HG03460 (cell line): Measurements from ENCODE around the gene PIK3C2G.

Source experiments
- ATAC-seq: cut with Tn5 transposase; IDR thresholded peaks from one replicate; pipeline ENCODE4 v1.9.1; 2021; ENCODE audit not compliant: unreplicated experiment

PIK3C2G gene

GRCh38 chr12:18552829-18553228 is 291.5 kb downstream of the PIK3C2G start:
- ATAC-seq = no peak

- ATAC-seq = no peak
Observed at GRCh38 chr12:18556161-18556560, 294.8 kb downstream of the PIK3C2G start.

GRCh38 chr12:18559242-18559641 is 297.9 kb downstream of the PIK3C2G start:
- ATAC-seq = no peak

DNA sequence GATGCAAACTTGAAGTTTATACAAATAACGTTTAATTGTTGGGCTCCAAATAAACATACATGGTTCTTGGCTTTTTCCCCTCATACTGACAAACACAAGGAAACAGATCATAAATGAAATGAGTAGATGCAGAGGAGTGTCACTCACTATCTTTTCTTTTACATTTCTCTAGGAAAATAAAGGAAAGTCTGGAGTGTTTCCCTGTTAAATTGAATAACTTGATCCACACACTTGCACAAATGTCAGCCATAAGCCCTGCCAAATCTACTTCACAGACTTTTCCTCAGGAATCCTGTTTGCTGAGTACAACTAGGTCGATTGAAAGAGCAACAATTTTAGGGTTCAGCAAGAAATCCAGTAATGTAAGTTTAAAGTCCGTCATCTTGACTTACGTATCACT is 301.2 kb downstream of the PIK3C2G start:
- ATAC-seq = no peak

- ATAC-seq = no peak
Observed at GRCh38 chr12:18564306-18564705, 303.0 kb downstream of the PIK3C2G start.

GRCh38 chr12:18567787-18568186 is 306.5 kb downstream of the PIK3C2G start:
- no peak for ATAC-seq

- no peak for ATAC-seq
Observed at GRCh38 chr12:18570543-18570942, 309.2 kb downstream of the PIK3C2G start.

GRCh38 chr12:18576104-18576626 is 314.8 kb downstream of the PIK3C2G start:
- no peak for ATAC-seq

DNA sequence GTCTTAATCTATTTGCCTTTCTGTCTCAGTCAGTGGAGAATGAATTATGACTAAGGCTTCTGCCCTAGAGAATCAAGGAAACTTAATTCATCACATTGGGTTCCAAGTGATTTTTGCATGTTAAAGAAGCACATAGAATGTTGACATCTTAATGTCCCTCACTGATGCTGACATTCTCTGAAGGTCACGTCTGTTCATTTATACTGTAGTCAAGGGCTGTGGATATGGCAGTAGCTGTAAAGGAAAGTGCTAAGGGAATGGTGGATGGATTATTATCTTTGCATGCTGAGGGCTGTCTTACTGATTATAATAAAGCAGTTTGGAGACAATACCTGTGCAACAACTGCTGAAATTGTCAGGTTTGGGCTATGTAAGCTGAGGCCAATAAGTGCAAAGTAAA is 315.3 kb downstream of the PIK3C2G start:
- ATAC-seq = no peak

GRCh38 chr12:18578191-18578590 is 316.9 kb downstream of the PIK3C2G start:
- no peak for ATAC-seq

DNA sequence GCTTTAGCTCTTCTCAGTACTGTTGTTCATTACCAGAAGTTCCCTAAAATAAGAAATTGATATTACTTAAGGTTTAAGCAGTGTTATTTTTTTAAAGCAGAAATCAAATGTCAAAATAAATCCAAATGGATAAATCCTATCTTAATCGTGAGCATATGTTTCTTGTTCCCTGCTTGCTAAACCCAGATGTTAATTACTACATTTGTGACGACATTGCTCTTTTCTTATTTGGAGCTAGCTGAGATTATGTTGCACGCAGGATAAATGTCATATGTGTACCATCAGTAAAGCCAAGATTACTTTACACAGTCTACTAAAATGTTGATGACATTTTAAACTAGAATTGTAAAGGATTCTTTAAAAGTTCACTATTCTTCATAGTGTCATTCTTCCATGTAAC is 319.0 kb downstream of the PIK3C2G start:
- ATAC-seq = no peak

- no peak for ATAC-seq
Observed at GRCh38 chr12:18580706-18581105, 319.4 kb downstream of the PIK3C2G start.

DNA sequence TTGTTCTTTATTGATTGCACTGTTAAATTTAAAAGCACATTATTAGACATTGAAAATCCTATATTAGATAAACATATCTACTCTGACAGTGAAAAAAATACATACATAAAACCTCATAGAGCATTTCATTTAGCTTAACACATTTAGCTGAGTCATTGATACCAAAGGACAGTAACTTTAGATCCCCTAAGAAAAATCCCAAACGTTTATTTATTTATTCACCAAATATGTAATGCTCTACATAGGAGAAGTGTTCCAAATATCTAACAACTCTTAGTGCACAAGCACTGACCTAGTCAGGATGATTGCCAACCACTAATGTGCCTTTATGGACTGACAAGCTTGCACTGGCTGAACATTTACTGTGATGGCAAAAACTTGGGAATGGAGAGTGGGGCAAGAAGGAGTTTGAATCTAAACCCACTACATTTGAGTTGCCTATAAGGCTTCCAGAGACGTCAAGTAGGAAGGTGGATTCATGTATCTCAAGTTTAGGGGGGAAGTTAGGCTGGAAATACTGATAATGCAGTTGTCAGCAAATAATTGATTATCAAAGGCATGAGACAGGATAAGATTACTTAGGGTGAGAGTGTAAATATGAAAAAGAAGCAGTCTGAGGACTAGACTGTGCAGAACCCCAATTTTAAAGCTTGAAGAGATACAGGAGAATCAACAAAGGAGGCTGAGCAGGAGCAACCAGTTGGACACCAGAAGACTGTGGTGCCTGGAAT is 320.1 kb downstream of the PIK3C2G start:
- no peak for ATAC-seq

DNA sequence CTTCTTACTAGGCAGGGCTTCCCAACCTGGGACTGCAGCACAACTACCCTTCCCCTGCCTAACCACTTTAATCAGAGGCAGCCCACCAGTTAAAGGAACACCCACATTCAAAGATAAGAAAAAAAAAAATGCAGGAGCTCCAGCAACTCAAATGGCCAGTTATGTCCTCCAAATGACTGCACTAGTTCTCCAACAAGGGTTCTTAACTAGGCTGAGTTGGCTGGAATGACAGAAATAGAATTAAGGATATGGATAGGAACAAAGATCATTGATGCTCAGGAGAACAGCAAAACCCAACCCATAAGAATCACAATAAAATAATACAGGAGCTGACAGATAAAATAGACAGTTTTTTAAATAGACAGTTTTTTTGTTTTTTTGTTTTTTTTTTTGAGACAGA is 322.3 kb downstream of the PIK3C2G start:
- ATAC-seq = no peak

DNA sequence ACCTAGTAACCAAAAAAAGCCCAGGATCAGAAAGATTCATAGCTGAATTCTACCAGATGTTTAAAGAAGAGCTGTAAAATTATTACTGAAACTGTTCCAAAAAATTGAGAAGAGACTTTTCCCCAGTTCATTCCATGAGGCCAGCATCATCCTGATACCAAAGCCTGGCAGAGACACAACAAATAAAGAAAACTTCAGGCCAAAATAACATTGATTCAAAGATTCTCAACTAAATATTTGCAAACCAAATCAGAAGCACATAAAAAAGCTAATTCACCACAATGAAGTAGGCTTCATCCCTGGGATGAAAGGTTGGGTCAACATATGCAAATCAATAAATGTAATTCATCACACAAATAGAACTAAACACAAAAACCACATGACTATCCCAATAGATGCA is 325.3 kb downstream of the PIK3C2G start:
- no peak for ATAC-seq

DNA sequence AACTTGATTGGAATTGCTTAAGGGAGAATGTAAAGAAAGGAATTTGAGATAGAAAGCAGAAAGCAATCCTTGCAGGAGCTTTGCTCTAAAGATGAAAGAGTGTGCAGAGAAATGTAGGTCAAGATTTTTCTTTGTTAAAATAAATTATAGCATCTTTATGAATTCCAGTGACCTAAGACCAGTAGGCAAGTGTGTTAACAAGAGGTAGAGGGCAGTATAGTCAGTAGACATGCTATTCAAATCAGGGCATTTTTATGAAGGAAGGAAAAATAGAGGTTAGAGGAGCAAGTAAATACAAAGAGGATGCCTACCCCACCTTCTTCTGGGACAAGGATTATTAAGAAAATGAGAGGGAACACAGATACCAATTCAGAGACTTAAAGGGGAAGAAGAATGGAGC is 328.0 kb downstream of the PIK3C2G start:
- ATAC-seq = no peak

DNA sequence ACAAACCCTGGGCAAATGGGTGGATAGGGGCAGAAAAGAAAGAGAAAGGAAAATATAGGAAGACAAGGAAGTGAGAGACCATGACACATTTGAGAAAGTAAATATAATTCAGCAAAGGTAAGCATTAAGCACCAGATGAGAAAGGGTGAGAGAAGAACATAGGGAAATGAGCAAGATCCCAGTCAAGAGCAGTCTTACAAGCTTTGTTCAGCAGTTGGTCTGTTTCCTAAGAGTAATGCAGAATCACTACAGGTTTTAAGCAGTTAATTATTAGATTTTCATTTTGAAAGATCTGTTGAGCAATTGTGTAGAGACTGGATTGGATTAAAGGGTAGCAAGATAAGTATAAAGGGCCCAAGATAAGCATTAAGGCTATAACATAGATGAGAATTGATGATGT is 330.2 kb downstream of the PIK3C2G start:
- no peak for ATAC-seq

DNA sequence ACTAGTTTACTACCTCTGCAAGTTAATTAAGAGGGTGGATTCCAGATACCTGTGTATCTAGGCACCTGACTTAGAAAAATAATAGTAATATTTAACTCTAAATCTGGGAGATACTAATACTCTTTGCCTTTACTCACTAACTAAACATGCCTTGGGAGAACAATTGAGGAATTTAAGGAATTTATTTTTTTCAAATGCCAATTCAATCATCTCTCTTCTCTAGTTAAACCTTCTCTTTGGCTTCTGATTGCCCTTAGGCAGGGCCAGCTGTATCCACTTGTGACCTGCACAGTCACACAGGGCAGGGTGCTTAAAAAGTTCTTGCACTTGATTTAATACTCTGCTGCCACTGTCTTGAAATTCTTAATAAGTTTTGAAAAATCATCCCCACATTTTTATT is 334.1 kb downstream of the PIK3C2G start:
- no peak for ATAC-seq

- no peak for ATAC-seq
Observed at GRCh38 chr12:18601962-18602361, 340.6 kb downstream of the PIK3C2G start.

DNA sequence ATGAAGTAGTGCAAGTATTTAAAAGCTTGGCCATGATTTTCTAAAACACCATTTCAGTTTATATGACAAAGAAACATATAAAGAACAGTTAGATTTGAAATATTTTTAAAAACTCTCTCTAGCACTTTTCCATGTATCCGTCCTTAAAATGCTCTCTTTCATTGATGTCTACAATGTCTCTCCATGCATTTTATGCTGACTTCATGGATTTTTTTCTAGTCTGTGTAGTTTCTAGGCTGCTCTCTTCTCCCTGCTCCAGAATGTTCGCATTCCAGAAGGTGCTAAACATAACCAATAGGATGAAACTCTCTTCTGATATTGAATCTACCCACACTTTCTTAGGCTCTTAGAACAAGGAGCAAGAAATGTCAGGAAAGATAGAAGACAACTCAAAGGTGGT is 351.7 kb downstream of the PIK3C2G start:
- no peak for ATAC-seq

DNA sequence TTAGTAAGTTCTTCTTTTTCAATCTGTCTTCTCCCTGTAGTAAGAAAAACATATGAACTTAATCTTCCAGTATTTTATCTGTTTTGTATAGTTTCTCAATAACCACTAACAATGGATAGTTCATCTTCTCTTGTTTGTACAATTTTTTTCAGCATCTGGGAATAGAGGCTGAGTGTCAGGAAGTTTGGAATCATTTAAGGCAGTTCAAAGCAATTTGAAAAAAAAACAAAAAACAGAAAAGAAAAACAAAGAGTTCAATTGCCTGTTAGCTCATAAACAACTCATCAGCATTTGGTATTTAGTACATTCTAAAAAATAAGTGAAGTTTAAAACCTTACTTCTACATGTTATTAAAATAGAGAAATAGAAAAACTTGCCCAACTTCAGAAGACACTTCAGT is 359.7 kb downstream of the PIK3C2G start:
- ATAC-seq = no peak

GRCh38 chr12:18629445-18629844 is 368.1 kb downstream of the PIK3C2G start:
- no peak for ATAC-seq

- no peak for ATAC-seq
Observed at GRCh38 chr12:18629916-18630315, 368.6 kb downstream of the PIK3C2G start.
